HepG2 (cell line): ENCODE measurements around the gene GGPS1. TPM values are rescaled to one million over a fixed set of nuclear protein-coding genes. Genes with fewer than 3 reads are reported as not detected.

Experiments
- CREBL2 ChIP-seq: sonication (generic); formaldehyde crosslinking; IDR thresholded peaks from 2 replicates; pipeline ENCODE4 v1.8.1; 2023; ENCODE audit warnings: missing genetic modification reagents, mild to moderate bottlenecking, borderline replicate concordance
- IKZF4 ChIP-seq: sonication (generic); formaldehyde crosslinking; IDR thresholded peaks from 2 replicates; pipeline ENCODE4 v1.5.1; 2020; ENCODE audit warnings: borderline replicate concordance, mild to moderate bottlenecking, low read depth, missing genetic modification reagents; ENCODE audit errors: not compliant biosample characterization
- IKZF5 ChIP-seq: IDR thresholded peaks from 2 replicates; pipeline ENCODE4 v1.6.1; 2018; ENCODE audit warnings: missing genetic modification reagents, mild to moderate bottlenecking, missing compliant biosample characterization
- KAT8 ChIP-seq: IDR thresholded peaks from 2 replicates; pipeline ENCODE4 v1.6.1; 2016; ENCODE audit warnings: missing genetic modification reagents, missing compliant biosample characterization
- NBN ChIP-seq: fragments of 450-650 bp; conservative IDR thresholded peaks from 2 replicates; pipeline ENCODE4 v1.6.1; 2017
- NCOA1 ChIP-seq: sonication (generic); formaldehyde crosslinking; IDR thresholded peaks from 2 replicates; pipeline ENCODE4 v1.9.0; 2021; ENCODE audit warnings: missing genetic modification reagents
- PAXIP1 ChIP-seq: sonication (generic); formaldehyde crosslinking; conservative IDR thresholded peaks from 2 replicates; pipeline ENCODE4 v1.4.0; 2020; ENCODE audit warnings: mild to moderate bottlenecking, missing genetic modification reagents, moderate library complexity
- PCBP1 ChIP-seq: fragments of 200-400 bp; formaldehyde crosslinking; IDR thresholded peaks from 2 replicates; pipeline ENCODE4 v1.6.1; 2017; ENCODE audit warnings: mild to moderate bottlenecking, low read depth, low read length, borderline replicate concordance
- POLR2G ChIP-seq: fragments of 200-400 bp; formaldehyde crosslinking; IDR thresholded peaks from 2 replicates; pipeline ENCODE4 v1.6.1; 2018; ENCODE audit warnings: mild to moderate bottlenecking, low read depth, low read length, moderate library complexity
- SKI ChIP-seq: fragments of 450-650 bp; IDR thresholded peaks from one replicate; pipeline ENCODE4 v1.6.1; 2018; ENCODE audit warnings: mild to moderate bottlenecking; ENCODE audit not compliant: partially characterized antibody
- STAT5B ChIP-seq: sonication (generic); formaldehyde crosslinking; IDR thresholded peaks from 2 replicates; pipeline ENCODE4 v1.4.0; 2020; ENCODE audit warnings: missing genetic modification reagents
- TRIM24 ChIP-seq: sonication (generic); formaldehyde crosslinking; IDR thresholded peaks from 2 replicates; pipeline ENCODE4 v1.8.0; 2022; ENCODE audit warnings: mild to moderate bottlenecking, missing genetic modification reagents
- ZFP36 ChIP-seq: fragments of 150-350 bp; IDR thresholded peaks from 2 replicates; pipeline ENCODE4 v1.6.1; 2018; ENCODE audit warnings: borderline replicate concordance, low read length, low read depth; ENCODE audit not compliant: partially characterized antibody
- ZNF33B ChIP-seq: sonication (generic); formaldehyde crosslinking; IDR thresholded peaks from 2 replicates; pipeline ENCODE4 v1.5.1; 2020; ENCODE audit warnings: mild to moderate bottlenecking, missing genetic modification reagents
- ZNF615 ChIP-seq: sonication (generic); formaldehyde crosslinking; IDR thresholded peaks from 2 replicates; pipeline ENCODE4 v1.5.0; 2020; ENCODE audit warnings: mild to moderate bottlenecking, missing genetic modification reagents, borderline replicate concordance
- ZNF740 ChIP-seq: sonication (generic); formaldehyde crosslinking; IDR thresholded peaks from 2 replicates; pipeline ENCODE4 v1.4.0; 2020; ENCODE audit warnings: missing genetic modification reagents
- ZNF790 ChIP-seq: sonication (generic); formaldehyde crosslinking; IDR thresholded peaks from 2 replicates; pipeline ENCODE4 v1.8.0; 2022; ENCODE audit warnings: missing genetic modification reagents, mild to moderate bottlenecking, borderline replicate concordance
- ZNF883 ChIP-seq: sonication (generic); formaldehyde crosslinking; IDR thresholded peaks from 2 replicates; pipeline ENCODE4 v1.5.1; 2020; ENCODE audit warnings: mild to moderate bottlenecking, missing genetic modification reagents; ENCODE audit errors: not compliant biosample characterization
- polyA plus RNA-seq, 8 experiments: library from polyadenylated mRNA; depleted of rRNA in 3 of 8; stranded (reverse) in 7 of 8; unstranded in 1 of 8; fragments of >200 nt; fragmentation: Illumina TruSeq in 4 of 8; extraction: Trizol in 4 of 8; gene quantifications; 2 replicates each; pipeline versions ENCODE4 v1.2.1 to v1.2.3, GENCODE V29; 2011 to 2016; ENCODE audit warnings: low read depth in 4 of 8, missing spikeins in 1 of 8, mixed read lengths in 1 of 8; ENCODE audit not compliant: insufficient read depth in 1 of 8
- total RNA-seq, 5 experiments: library from RNA; depleted of rRNA; stranded (reverse); fragments of >200 nt; fragmentation: Illumina TruSeq; extraction: Trizol; gene quantifications; 2 replicates each; pipeline ENCODE4 v1.2.3, GENCODE V29; 2016; ENCODE audit warnings: low read depth in 1 of 5
- TF ChIP-seq, protein P1 (sequence below): sonication (generic); formaldehyde crosslinking; IDR thresholded peaks from 2 replicates; pipeline ENCODE4 v1.4.0; 2020; ENCODE audit warnings: mild to moderate bottlenecking, missing genetic modification reagents
- TF ChIP-seq, protein P2 (sequence below): sonication (generic); formaldehyde crosslinking; IDR thresholded peaks from 2 replicates; pipeline ENCODE4 v1.4.0; 2020; ENCODE audit warnings: missing genetic modification reagents

GGPS1 gene
- total and polyA plus RNA-seq, 2 of the 13 experiments (the other 11 are each of a cell fraction or from before 2014, with no cell fraction given): 28.8 to 42.6 TPM

GRCh38 chr1:235327559-235328270 is 655 bp upstream of the GGPS1 start, which contains the start of gene ARID4B (continued):
- TF ChIP-seq PAXIP1 (no peak), IKZF5 (CRISPR knock-in tag) (no peak), CREBL2 (CRISPR knock-in tag) (no peak), ZNF740 (CRISPR knock-in tag) (peak; percentile 90), IKZF4 (no peak), ZFP36 (no peak), NCOA1 (CRISPR knock-in tag) (peak; percentile 70; the same call in 1 of the 2 replicates), STAT5B (no peak), ZNF33B (CRISPR knock-in tag) (no peak), POLR2G (peak; percentile 71), KAT8 (CRISPR knock-in tag) (0 out of 2 replicates have a peak, but pooled peaks have one; percentile 29), TRIM24 (no peak), ZNF883 (peak; percentile 14), ZNF615 (no peak), PCBP1 (0 out of 2 replicates have a peak, but pooled peaks have one; percentile 62), ZNF790 (no peak), SKI (no peak), NBN (no peak)
- TF ChIP-seq, protein P1, sequence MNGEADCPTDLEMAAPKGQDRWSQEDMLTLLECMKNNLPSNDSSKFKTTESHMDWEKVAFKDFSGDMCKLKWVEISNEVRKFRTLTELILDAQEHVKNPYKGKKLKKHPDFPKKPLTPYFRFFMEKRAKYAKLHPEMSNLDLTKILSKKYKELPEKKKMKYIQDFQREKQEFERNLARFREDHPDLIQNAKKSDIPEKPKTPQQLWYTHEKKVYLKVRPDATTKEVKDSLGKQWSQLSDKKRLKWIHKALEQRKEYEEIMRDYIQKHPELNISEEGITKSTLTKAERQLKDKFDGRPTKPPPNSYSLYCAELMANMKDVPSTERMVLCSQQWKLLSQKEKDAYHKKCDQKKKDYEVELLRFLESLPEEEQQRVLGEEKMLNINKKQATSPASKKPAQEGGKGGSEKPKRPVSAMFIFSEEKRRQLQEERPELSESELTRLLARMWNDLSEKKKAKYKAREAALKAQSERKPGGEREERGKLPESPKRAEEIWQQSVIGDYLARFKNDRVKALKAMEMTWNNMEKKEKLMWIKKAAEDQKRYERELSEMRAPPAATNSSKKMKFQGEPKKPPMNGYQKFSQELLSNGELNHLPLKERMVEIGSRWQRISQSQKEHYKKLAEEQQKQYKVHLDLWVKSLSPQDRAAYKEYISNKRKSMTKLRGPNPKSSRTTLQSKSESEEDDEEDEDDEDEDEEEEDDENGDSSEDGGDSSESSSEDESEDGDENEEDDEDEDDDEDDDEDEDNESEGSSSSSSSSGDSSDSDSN (CRISPR knock-in tag): no peak; the same call in 1 of the 2 replicates
- TF ChIP-seq, protein P2, sequence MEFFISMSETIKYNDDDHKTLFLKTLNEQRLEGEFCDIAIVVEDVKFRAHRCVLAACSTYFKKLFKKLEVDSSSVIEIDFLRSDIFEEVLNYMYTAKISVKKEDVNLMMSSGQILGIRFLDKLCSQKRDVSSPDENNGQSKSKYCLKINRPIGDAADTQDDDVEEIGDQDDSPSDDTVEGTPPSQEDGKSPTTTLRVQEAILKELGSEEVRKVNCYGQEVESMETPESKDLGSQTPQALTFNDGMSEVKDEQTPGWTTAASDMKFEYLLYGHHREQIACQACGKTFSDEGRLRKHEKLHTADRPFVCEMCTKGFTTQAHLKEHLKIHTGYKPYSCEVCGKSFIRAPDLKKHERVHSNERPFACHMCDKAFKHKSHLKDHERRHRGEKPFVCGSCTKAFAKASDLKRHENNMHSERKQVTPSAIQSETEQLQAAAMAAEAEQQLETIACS (CRISPR knock-in tag): no peak
